Fibroblast of the aortic adventitia (primary cell): Measurements from ENCODE around the gene PIEZO2. TPM values are rescaled to one million over a fixed set of nuclear protein-coding genes. Genes with fewer than 3 reads are reported as not detected.

Experiments used
- DNase-seq: peaks from one replicate; pipeline ENCODE4 v3.0.0-alpha.2; 2010; ENCODE audit warnings: low read depth
- H3K4me3 ChIP-seq: 2 replicates; pipeline ENCODE4 v1.5.1; 2011; ENCODE audit warnings: low read depth, mild to moderate bottlenecking, control low read depth, low read length, moderate library complexity
- CTCF ChIP-seq: IDR thresholded peaks from 2 replicates; pipeline ENCODE4 v1.5.1; 2011; ENCODE audit warnings: mild to moderate bottlenecking, low read length, control low read depth, inconsistent platforms; ENCODE audit not compliant: insufficient read depth
- total RNA-seq: library from RNA; depleted of rRNA; stranded (reverse); fragments of >200 nt; gene quantifications from 2 replicates; pipeline ENCODE4 v1.2.3, GENCODE V29; 2012; ENCODE audit warnings: low replicate concordance

PIEZO2 gene
- total RNA-seq, 1 donor: 1.6 TPM

- no peak for TF ChIP-seq CTCF
- peak; percentile 3 for DNase-seq
- H3K4me3 ChIP-seq: no peak overlapping the region
Observed at GRCh38 chr18:10860928-10861327, 288.4 kb downstream of the PIEZO2 start.

- H3K4me3 ChIP-seq: no peak overlapping the region
- DNase-seq: no peak
- no peak for TF ChIP-seq CTCF
Observed at GRCh38 chr18:10860382-10860781, 289.0 kb downstream of the PIEZO2 start.

- no peak for TF ChIP-seq CTCF
Observed at GRCh38 chr18:10858477-10858876, 290.9 kb downstream of the PIEZO2 start.

GRCh38 chr18:10856132-10856531 lies 293.2 kb downstream of the PIEZO2 start:
- DNase-seq: no peak
- no peak overlapping the region for H3K4me3 ChIP-seq
- no peak for TF ChIP-seq CTCF

More at GRCh38 chr18:10858477-10858876, 290.9 kb downstream of the PIEZO2 start:
- DNase-seq: no peak
- no peak overlapping the region for H3K4me3 ChIP-seq

- DNase-seq: no peak
- TF ChIP-seq CTCF: no peak
- no peak overlapping the region for H3K4me3 ChIP-seq
Observed at GRCh38 chr18:10852385-10853303, 296.7 kb downstream of the PIEZO2 start.

GRCh38 chr18:10851824-10852319 lies 297.5 kb downstream of the PIEZO2 start:
- H3K4me3 ChIP-seq: no peak overlapping the region
- TF ChIP-seq CTCF: peak; percentile 73
- DNase-seq: peak; percentile 85
